ENCODE results near the gene FREY1.

Gene FREY1

GRCh38 chr11:45872651-45873356 lies 34.3 kb downstream of the FREY1 start:
- DNase-seq (ENCODE audit: low read depth in 3 of 3), result no peak

GRCh38 chr11:45871638-45872037 lies 35.4 kb downstream of the FREY1 start:
- DNase-seq (ENCODE audit: low read depth in 3 of 3), result no peak

- no peak for DNase-seq (ENCODE audit: low read depth in 3 of 3)
Measured at GRCh38 chr11:45870706-45871105, 36.4 kb downstream of the FREY1 start.

- no peak for DNase-seq (ENCODE audit: low read depth in 3 of 3)
Measured at GRCh38 chr11:45869551-45869950, 37.5 kb downstream of the FREY1 start.

- DNase-seq (ENCODE audit: low read depth in 3 of 3), result no peak
Measured at GRCh38 chr11:45864041-45864440, 43.0 kb downstream of the FREY1 start.

GRCh38 chr11:45860764-45861510 lies 46.1 kb downstream of the FREY1 start:
- no peak for DNase-seq (ENCODE audit: low read depth in 3 of 3)

GRCh38 chr11:45860348-45860747 lies 46.7 kb downstream of the FREY1 start:
- no peak for DNase-seq (ENCODE audit: low read depth in 3 of 3)

GRCh38 chr11:45859661-45860140 lies 47.4 kb downstream of the FREY1 start:
- no peak for DNase-seq (ENCODE audit: low read depth in 3 of 3)

GRCh38 chr11:45858751-45859398 lies 48.2 kb downstream of the FREY1 start:
- no peak for DNase-seq (ENCODE audit: low read depth in 3 of 3)

GRCh38 chr11:45857961-45858474 lies 49.1 kb downstream of the FREY1 start:
- no peak for DNase-seq (ENCODE audit: low read depth in 3 of 3)

All from stimulated activated CD4-positive, alpha-beta T cell treated with anti-CD3 and anti-CD28 coated beads, TNF-alpha, amount 100 ng/mL, for 4 hours (primary cell).